IMR-90 (cell line): ENCODE measurements around the gene RPS6KA3. TPM values are rescaled to one million over a fixed set of nuclear protein-coding genes. Genes with fewer than 3 reads are reported as not detected.
"Not testable (repeated sequence)": the region's sequence is repeated elsewhere in the genome, so short reads cannot be mapped to it uniquely, and the experiment has no call there.

Experiments used
- ATAC-seq: fragments of 200-7000 bp; cut with Tn5 transposase; 2 replicates; pipeline ENCODE4 v1.9.1; 2020; ENCODE audit warnings: low read depth, mild to moderate bottlenecking, moderate library complexity
- BruUV-seq: library from RNA; stranded (reverse); fragments of 400-500 nt; replicated peaks from 2 replicates; lab custom pipeline; 2021; lab: Mats Ljungman, UMichigan
- CTCF ChIA-PET: fragments of 300-600 bp; formaldehyde crosslinking; extraction: SDS; loops from one replicate; lab custom pipeline; 2021; ENCODE audit warnings: antibody characterized with exemption; lab: Yijun Ruan, JAX
- POLR2A ChIA-PET: fragments of 300-600 bp; sonication (Branson Sonifier 250); formaldehyde crosslinking; loops from one replicate; lab custom pipeline; 2022; ENCODE audit warnings: antibody characterized with exemption; ENCODE audit not compliant: unreplicated experiment; lab: Charles Lee
- DNase-seq: peaks from one replicate; pipeline ENCODE4 v3.0.0; 2013
- H2AFZ ChIP-seq: replicated peaks from 2 replicates; pipeline ENCODE3; 2013; ENCODE audit warnings: low read length, mild to moderate bottlenecking; ENCODE audit not compliant: poor library complexity
- H2AK5ac ChIP-seq: 2 replicates; pipeline ENCODE4 v1.6.1; 2013; ENCODE audit warnings: low read depth, low read length, inconsistent platforms
- H2AK9ac ChIP-seq: replicated peaks from 2 replicates; pipeline ENCODE3; 2013; ENCODE audit warnings: mild to moderate bottlenecking, low read depth, low read length, moderate library complexity; ENCODE audit not compliant: poor library complexity
- H2BK120ac ChIP-seq: 2 replicates; pipeline ENCODE4 v1.6.1; 2013; ENCODE audit warnings: low read depth, low read length, inconsistent platforms
- H2BK15ac ChIP-seq: 3 replicates; pipeline ENCODE4 v1.6.1; 2013; ENCODE audit warnings: low read depth, low read length, inconsistent platforms
- H2BK20ac ChIP-seq: 2 replicates; pipeline ENCODE4 v1.6.1; 2013; ENCODE audit warnings: low read depth, mild to moderate bottlenecking, inconsistent platforms, low read length, moderate library complexity
- H2BK5ac ChIP-seq: 2 replicates; pipeline ENCODE4 v1.6.1; 2013; ENCODE audit warnings: mild to moderate bottlenecking, low read depth, low read length, inconsistent platforms; ENCODE audit not compliant: poor library complexity, severe bottlenecking
- H3K14ac ChIP-seq: replicated peaks from 2 replicates; pipeline ENCODE4 v1.6.1; 2013; ENCODE audit warnings: low read depth, low read length, inconsistent platforms
- H3K18ac ChIP-seq: 2 replicates; pipeline ENCODE4 v1.6.1; 2013; ENCODE audit warnings: low read depth, low read length, control low read depth
- H3K23ac ChIP-seq: 2 replicates; pipeline ENCODE4 v1.6.1; 2013; ENCODE audit warnings: low read depth, low read length, inconsistent platforms
- H3K27ac ChIP-seq: 2 replicates; pipeline ENCODE4 v1.5.1; 2013; ENCODE audit warnings: mild to moderate bottlenecking, control low read depth, low read length; ENCODE audit not compliant: insufficient read depth
- H3K27me3 ChIP-seq: 2 replicates; pipeline ENCODE4 v1.6.1; 2013; ENCODE audit warnings: low read length; ENCODE audit not compliant: control insufficient read depth, insufficient read depth
- H3K36me3 ChIP-seq: 2 replicates; pipeline ENCODE4 v1.6.1; 2013; ENCODE audit warnings: low read length, mixed read lengths; ENCODE audit not compliant: control insufficient read depth, insufficient read depth
- H3K4ac ChIP-seq: 2 replicates; pipeline ENCODE4 v1.6.1; 2013; ENCODE audit warnings: low read depth, low read length, inconsistent platforms
- H3K4me1 ChIP-seq: 2 replicates; pipeline ENCODE4 v1.6.1; 2013; ENCODE audit warnings: low read length, mixed read lengths; ENCODE audit not compliant: control insufficient read depth, insufficient read depth
- H3K4me2 ChIP-seq: 2 replicates; pipeline ENCODE4 v1.6.1; 2013; ENCODE audit warnings: low read depth, mild to moderate bottlenecking, control low read depth, low read length, moderate library complexity
- H3K4me3 ChIP-seq: 2 replicates; pipeline ENCODE4 v1.5.1; 2013; ENCODE audit warnings: low read depth, mild to moderate bottlenecking, control low read depth, low read length, moderate library complexity; ENCODE audit not compliant: insufficient read depth
- H3K56ac ChIP-seq: 2 replicates; pipeline ENCODE4 v1.6.1; 2013; ENCODE audit warnings: low read length, inconsistent platforms; ENCODE audit not compliant: insufficient read depth; ENCODE audit errors: extremely low read depth
- H3K79me1 ChIP-seq, 2 experiments: 2 replicates each; pipeline ENCODE4 v1.6.1; 2013; ENCODE audit warnings: low read length in 2 of 2, inconsistent platforms in 1 of 2, low read depth in 1 of 2
- H3K9ac ChIP-seq: 2 replicates; pipeline ENCODE4 v1.6.1; 2013; ENCODE audit warnings: low read depth, low read length, control low read depth
- H3K9me1 ChIP-seq: 2 replicates; pipeline ENCODE4 v1.6.1; 2013; ENCODE audit warnings: low read length, inconsistent platforms; ENCODE audit not compliant: insufficient read depth
- H3K9me3 ChIP-seq: 2 replicates; pipeline ENCODE4 v1.6.1; 2013; ENCODE audit warnings: low read length; ENCODE audit not compliant: control insufficient read depth, insufficient read depth
- H4K20me1 ChIP-seq: 2 replicates; pipeline ENCODE4 v1.6.1; 2013; ENCODE audit warnings: low read length, inconsistent platforms; ENCODE audit not compliant: insufficient read depth
- H4K5ac ChIP-seq: 2 replicates; pipeline ENCODE4 v1.6.1; 2013; ENCODE audit warnings: mild to moderate bottlenecking, low read depth, low read length, control low read depth
- H4K8ac ChIP-seq, 2 experiments: 2 replicates each; pipeline ENCODE4 v1.6.1; 2013; ENCODE audit warnings: low read depth in 2 of 2, low read length in 2 of 2, control low read depth in 1 of 2, inconsistent platforms in 1 of 2
- H4K91ac ChIP-seq: 2 replicates; pipeline ENCODE4 v1.6.1; 2013; ENCODE audit warnings: low read depth, low read length, inconsistent platforms; ENCODE audit not compliant: insufficient read depth
- CEBPB ChIP-seq: IDR thresholded peaks from 2 replicates; pipeline ENCODE4 v1.6.1; 2012; ENCODE audit warnings: low read depth, low read length, improper control_type of control experiment
- MAFK ChIP-seq: IDR thresholded peaks from 2 replicates; pipeline ENCODE4 v1.6.1; 2012; ENCODE audit warnings: low read depth, low read length, improper control_type of control experiment
- MXI1 ChIP-seq: IDR thresholded peaks from 2 replicates; pipeline ENCODE4 v1.6.1; 2012; ENCODE audit warnings: low read depth, mild to moderate bottlenecking, low read length, moderate library complexity, borderline replicate concordance
- NFE2L2 ChIP-seq: fragments of 150-350 bp; IDR thresholded peaks from 2 replicates; pipeline ENCODE4 v1.6.1; 2016; ENCODE audit warnings: low read depth, mild to moderate bottlenecking, low read length
- RAD21 ChIP-seq: IDR thresholded peaks from 2 replicates; pipeline ENCODE4 v1.6.1; 2012; ENCODE audit warnings: low read length, improper control_type of control experiment
- RFX5 ChIP-seq: IDR thresholded peaks from 2 replicates; pipeline ENCODE4 v1.8.0; 2012; ENCODE audit warnings: low read depth, mild to moderate bottlenecking, low read length, moderate library complexity
- USF2 ChIP-seq: fragments of 150-350 bp; IDR thresholded peaks from 2 replicates; pipeline ENCODE4 v1.6.1; 2017; ENCODE audit warnings: mild to moderate bottlenecking, antibody characterized with exemption, low read length, low read depth
- dilution Hi-C: fragments of 300-500 bp; cut with HindIII; formaldehyde crosslinking; loops from one replicate; pipeline ENCODE4 v1.14.3; 2018; ENCODE audit warnings: low sequenced_read_pairs; ENCODE audit not compliant: unreplicated experiment
- in situ Hi-C: fragments of 300-500 bp; cut with MboI; formaldehyde crosslinking; loops from 3 replicates; pipeline ENCODE4 v1.14.3; 2019; ENCODE audit warnings: low sequenced_read_pairs, inconsistent platforms, mixed read lengths
- intact Hi-C: fragments of 100-400 bp; cut with micrococcal nuclease; formaldehyde crosslinking; loops from 2 replicates; pipeline ENCODE4 v1.10.0; 2022
- polyA plus RNA-seq, 3 experiments: library from polyadenylated mRNA; depleted of rRNA; stranded (reverse); fragments of >200 nt; gene quantifications; 2 replicates each; pipeline ENCODE4 v1.2.3, GENCODE V29; 2012; ENCODE audit warnings: low replicate concordance in 1 of 3
- total RNA-seq: library from RNA; depleted of rRNA; stranded (reverse); fragments of >200 nt; gene quantifications from 2 replicates; pipeline ENCODE4 v1.2.3, GENCODE V29; 2012

Gene RPS6KA3
- total and polyA plus RNA-seq, 2 of the 4 experiments (the other 2 are of a cell fraction), result 20.8 to 43.9 TPM

- H4K8ac ChIP-seq, result no peak overlapping the region
- peaks cover 12% of the 10 kb centered on the region for H4K20me1 ChIP-seq
- no peak overlapping the region for H2AK5ac ChIP-seq
- ATAC-seq (no peak), DNase-seq (no peak)
- H3K9me3 ChIP-seq, result no peaks in the 10 kb centered on the region
- H3K23ac ChIP-seq, result no peak overlapping the region
- H2BK20ac ChIP-seq, result no peak overlapping the region
- no peaks in the 10 kb centered on the region for H3K36me3 ChIP-seq
- H3K18ac ChIP-seq, result no peak overlapping the region
- H3K14ac ChIP-seq, result no peak overlapping the region
- peaks cover 3% of the 10 kb centered on the region; the same call in 1 of the 2 replicates for H3K9me1 ChIP-seq
- POLR2A ChIA-PET, result no interaction called here
- no peak overlapping the region for H4K5ac ChIP-seq
- H2AFZ ChIP-seq, result no peak overlapping the region
- no peak overlapping the region for H2BK5ac ChIP-seq
- no peak overlapping the region for H3K4me3 ChIP-seq
- H3K4me1 ChIP-seq, result no peaks in the 10 kb centered on the region
- no peak overlapping the region for H3K27ac ChIP-seq
- CTCF ChIA-PET, result interaction anchor here (1.5 kb wide), 1 partner anchor 195 kb away, joined by 4 read pairs; no protein-coding TSS in a partner anchor
- H4K91ac ChIP-seq, result no peak overlapping the region
- no peak overlapping the region for H3K56ac ChIP-seq
- H3K9ac ChIP-seq, result no peak overlapping the region
- no peak overlapping the region for H2BK120ac ChIP-seq
- no peak overlapping the region for H2AK9ac ChIP-seq
- no peak overlapping the region for H3K4me2 ChIP-seq
- peaks cover 7 to 18% of the 10 kb centered on the region in 2 experiments; a peak in 3 of 4 replicates for H3K79me1 ChIP-seq
- no peaks in the 10 kb centered on the region for H3K27me3 ChIP-seq
- TF ChIP-seq USF2 (no peak), RAD21 (no peak), CEBPB (no peak), MXI1 (no peak), MAFK (no peak), RFX5 (no peak), NFE2L2 (no peak)
- BruUV-seq, result no TSS peak
- dilution Hi-C loops (no loop called here), intact Hi-C loops (no loop called here), in situ Hi-C loops (loop anchor here (5.0 to 25.0 kb wide), 2 partner anchors 191 to 1486 kb away; no protein-coding TSS in a partner anchor)
- H3K4ac ChIP-seq, result no peak overlapping the region
- H2BK15ac ChIP-seq, result no peak overlapping the region
These were observed 15.0 kb downstream of the RPS6KA3 start for GRCh38 chrX:20251691-20252090.

DNA sequence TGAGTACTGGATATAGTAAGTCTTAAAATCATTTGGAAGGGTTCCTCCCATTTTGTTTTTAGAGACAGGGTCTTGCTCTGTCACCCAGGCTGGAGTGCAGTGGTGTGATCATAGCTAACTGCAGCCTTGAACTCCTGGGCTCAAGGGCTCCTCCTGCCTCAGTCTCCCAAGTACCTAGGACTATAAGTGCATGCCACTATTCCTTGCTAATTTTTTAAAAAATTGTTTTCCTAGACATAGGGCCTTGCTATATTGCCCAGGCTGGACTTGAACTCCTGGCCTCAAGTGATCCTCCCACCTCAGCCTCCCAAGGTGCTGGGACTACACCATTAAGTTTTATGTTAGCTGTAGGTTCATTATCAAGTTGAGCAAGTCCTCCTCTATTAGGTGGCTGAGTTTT, 16.6 kb downstream of the RPS6KA3 start:
- H4K20me1 ChIP-seq, result peaks cover 12% of the 10 kb centered on the region
- H3K56ac ChIP-seq, H2AFZ ChIP-seq, POLR2A ChIA-PET, H3K14ac ChIP-seq, dilution Hi-C loops, H3K4me2 ChIP-seq, BruUV-seq, H3K23ac ChIP-seq, H2AK5ac ChIP-seq, H3K27me3 ChIP-seq, intact Hi-C loops, H2BK15ac ChIP-seq, H3K4me1 ChIP-seq, H3K9me1 ChIP-seq, H4K5ac ChIP-seq, H2BK120ac ChIP-seq, H3K4ac ChIP-seq, H3K4me3 ChIP-seq, H4K8ac ChIP-seq, H3K27ac ChIP-seq, H3K9ac ChIP-seq, H3K36me3 ChIP-seq, H2BK20ac ChIP-seq, ATAC-seq, H2BK5ac ChIP-seq, DNase-seq, H3K9me3 ChIP-seq, H2AK9ac ChIP-seq, H4K91ac ChIP-seq, H3K18ac ChIP-seq: not testable (repeated sequence)
- CTCF ChIA-PET, result interaction anchor here (0.6 kb wide), 1 partner anchor 1168 kb away, joined by 3 read pairs; no protein-coding TSS in a partner anchor
- H3K79me1 ChIP-seq, result peaks cover 7 to 17% of the 10 kb centered on the region in 2 experiments; a peak in 3 of 4 replicates
- in situ Hi-C loops, result loop anchor here (5.0 to 25.0 kb wide), 2 partner anchors 192 to 1487 kb away; no protein-coding TSS in a partner anchor
